Large intestine (tissue), 3 donors: ENCODE data around the gene FNDC1. TPM values are rescaled to one million over a fixed set of nuclear protein-coding genes. Genes with fewer than 3 reads are reported as not detected.
A peak's percentile ranks its signal among the peaks of the same experiment; 100 is the strongest.

Source experiments
- DNase-seq, 2 donors: peaks; one replicate each; pipeline versions ENCODE4 v3.0.0 to v3.0.0-alpha.2; 2013
- H3K27ac ChIP-seq: one replicate; pipeline ENCODE4 v1.5.1; 2013; ENCODE audit warnings: low read length
- H3K27me3 ChIP-seq: 2 replicates; pipeline ENCODE4 v1.6.1; 2013; ENCODE audit warnings: low read length; ENCODE audit not compliant: control insufficient read depth, insufficient read depth
- H3K36me3 ChIP-seq: 2 replicates; pipeline ENCODE4 v1.6.1; 2013; ENCODE audit warnings: low read length; ENCODE audit not compliant: control insufficient read depth, insufficient read depth
- H3K4me1 ChIP-seq: one replicate; pipeline ENCODE4 v1.6.1; 2013; ENCODE audit warnings: low read length; ENCODE audit not compliant: control insufficient read depth, insufficient read depth
- H3K4me3 ChIP-seq: one replicate; pipeline ENCODE4 v1.5.1; 2013; ENCODE audit warnings: low read length
- H3K9me3 ChIP-seq: one replicate; pipeline ENCODE4 v1.6.1; 2013; ENCODE audit warnings: mild to moderate bottlenecking, low read depth, low read length, moderate library complexity; ENCODE audit not compliant: control insufficient read depth
- WGBS: methylation state at CpG from one replicate; pipeline ENCODE4 v1.1.5; 2013; ENCODE audit warnings: low lambda C conversion rate; ENCODE audit not compliant: insufficient coverage; 5-methylcytosine and 5-hydroxymethylcytosine counted together
- polyA plus RNA-seq: library from polyadenylated mRNA; unstranded; fragments of 120-200 nt; gene quantifications from one replicate; pipeline ENCODE4 v1.2.1, GENCODE V29; 2013

Gene FNDC1
- polyA plus RNA-seq, 1 donor = 22.0 TPM

GRCh38 chr6:159252955-159253508, 83.8 kb downstream of the FNDC1 start:
- 40% methylated on average over 1 of the region's 10 CpGs for WGBS
- no peaks in the 10 kb centered on the region for H3K4me1 ChIP-seq
- no peaks in the 10 kb centered on the region for H3K27me3 ChIP-seq
- H3K9me3 ChIP-seq = no peaks in the 10 kb centered on the region
- DNase-seq = peak; percentile 11
- peaks cover 10% of the 10 kb centered on the region for H3K36me3 ChIP-seq
- H3K4me3 ChIP-seq = no peak overlapping the region
- no peak overlapping the region for H3K27ac ChIP-seq

GRCh38 chr6:159254186-159254585, 85.0 kb downstream of the FNDC1 start:
- H3K27ac ChIP-seq = no peak overlapping the region
- H3K9me3 ChIP-seq = no peaks in the 10 kb centered on the region
- WGBS = no CpG with 5 or more reads among the region's 2 CpGs

DNA sequence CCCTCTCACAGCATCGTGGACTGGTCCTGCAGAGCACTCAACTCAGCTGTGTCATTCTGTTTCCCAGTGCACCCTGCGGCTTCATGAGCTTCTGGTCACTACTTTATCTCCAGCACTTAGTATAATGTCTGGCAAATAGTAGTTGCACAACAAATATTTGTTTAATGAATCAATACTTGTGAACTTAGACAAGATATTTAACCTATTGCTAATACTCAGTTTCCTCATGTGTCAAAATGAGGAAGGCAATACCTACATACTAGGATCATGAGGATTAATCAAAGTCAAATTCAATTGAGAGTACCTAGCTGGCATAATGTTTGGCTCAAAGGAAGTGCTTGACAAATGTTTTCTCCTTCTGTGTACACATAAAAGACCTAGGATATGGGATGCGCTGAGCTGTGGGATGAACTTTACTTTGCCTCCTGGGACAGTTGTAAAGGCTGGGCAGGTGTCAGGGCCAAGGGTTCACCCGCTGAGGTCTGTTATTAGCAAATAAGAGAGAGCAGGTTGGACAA, 86.3 kb downstream of the FNDC1 start:
- no peaks in the 10 kb centered on the region for H3K27me3 ChIP-seq
- no peaks in the 10 kb centered on the region for H3K9me3 ChIP-seq
- no peak overlapping the region for H3K27ac ChIP-seq
- no peak for DNase-seq
- WGBS = no CpG with 5 or more reads among the region's 4 CpGs
- no peaks in the 10 kb centered on the region for H3K4me1 ChIP-seq
- H3K4me3 ChIP-seq = no peak overlapping the region
- H3K36me3 ChIP-seq = peaks cover 9% of the 10 kb centered on the region

More at GRCh38 chr6:159254186-159254585, 85.0 kb downstream of the FNDC1 start:
- Histone ChIP-seq H3K36me3 (peaks cover 10% of the 10 kb centered on the region), H3K4me1 (no peaks in the 10 kb centered on the region), H3K4me3 (no peak overlapping the region), H3K27me3 (no peaks in the 10 kb centered on the region)
- no peak for DNase-seq

DNA sequence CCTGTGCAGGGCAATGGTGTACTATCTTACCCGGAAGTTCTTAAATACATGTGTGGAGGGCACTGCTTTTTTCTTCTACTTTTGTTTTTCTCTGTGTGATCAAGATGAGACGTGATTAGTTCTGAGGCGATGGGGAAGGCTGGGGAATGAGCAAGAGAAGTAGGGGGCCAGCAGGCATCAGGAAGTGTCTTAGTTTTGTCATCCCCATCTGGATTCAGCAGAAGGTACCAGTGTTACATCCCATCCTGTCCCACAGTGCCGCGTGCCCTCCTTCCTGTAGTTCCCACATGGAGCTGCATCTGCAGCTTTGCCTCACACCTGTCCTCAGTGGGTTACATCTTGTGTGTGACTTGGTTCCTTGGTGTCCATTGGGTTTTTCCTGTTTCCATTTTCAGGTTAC, 86.9 kb downstream of the FNDC1 start:
- Histone ChIP-seq H3K36me3 (peaks cover 6% of the 10 kb centered on the region), H3K4me3 (no peak overlapping the region), H3K4me1 (no peaks in the 10 kb centered on the region), H3K27ac (no peak overlapping the region), H3K9me3 (no peaks in the 10 kb centered on the region), H3K27me3 (no peaks in the 10 kb centered on the region)
- no CpG with 5 or more reads among the region's 5 CpGs for WGBS
- DNase-seq = no peak

GRCh38 chr6:159257846-159258245, 88.6 kb downstream of the FNDC1 start:
- H3K9me3 ChIP-seq = no peaks in the 10 kb centered on the region
- DNase-seq = no peak
- no peak overlapping the region for H3K4me3 ChIP-seq
- H3K27ac ChIP-seq = no peak overlapping the region
- peaks cover 3% of the 10 kb centered on the region for H3K36me3 ChIP-seq
- no peaks in the 10 kb centered on the region for H3K27me3 ChIP-seq
- no CpG with 5 or more reads among the region's 6 CpGs for WGBS
- H3K4me1 ChIP-seq = no peaks in the 10 kb centered on the region

DNA sequence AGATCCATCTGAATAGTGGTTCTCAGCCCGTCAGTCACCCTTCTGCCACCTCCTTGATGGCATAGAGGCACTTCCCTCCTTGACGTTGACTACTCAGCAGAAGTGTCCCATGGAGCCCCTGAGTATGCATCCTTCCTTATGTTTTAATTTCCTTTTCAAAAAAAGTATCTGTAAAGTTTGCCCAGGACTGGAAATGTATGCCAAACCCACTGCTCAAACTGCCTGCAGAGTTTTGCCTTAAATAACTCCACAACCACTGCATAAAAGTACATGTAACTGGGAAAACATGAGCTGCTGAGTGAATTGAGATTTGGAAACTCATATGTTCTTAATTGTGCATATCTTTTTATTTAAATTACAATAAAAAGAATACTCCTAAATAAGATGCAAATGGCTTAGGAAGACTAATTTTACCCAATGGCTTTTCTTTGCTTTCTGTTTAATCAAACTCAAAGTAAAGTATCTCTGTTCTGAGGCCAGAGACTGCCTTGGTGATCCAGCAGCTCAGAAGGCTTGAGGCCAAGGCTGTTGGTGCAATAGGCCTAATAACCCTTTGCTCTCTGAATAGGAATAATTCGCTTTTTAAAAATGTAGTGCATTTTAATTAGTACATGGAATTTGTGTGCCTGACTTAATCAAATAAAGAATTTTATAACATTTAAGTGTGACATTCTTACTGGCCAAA, 90.4 kb downstream of the FNDC1 start:
- Histone ChIP-seq H3K4me3 (no peak overlapping the region), H3K27ac (no peak overlapping the region), H3K36me3 (no peaks in the 10 kb centered on the region), H3K9me3 (no peaks in the 10 kb centered on the region), H3K4me1 (no peaks in the 10 kb centered on the region), H3K27me3 (no peaks in the 10 kb centered on the region)
- DNase-seq = no peak
- no CpG with 5 or more reads among the region's 3 CpGs for WGBS

- Histone ChIP-seq H3K4me3 (no peak overlapping the region), H3K27me3 (no peaks in the 10 kb centered on the region), H3K4me1 (no peaks in the 10 kb centered on the region), H3K9me3 (no peaks in the 10 kb centered on the region), H3K27ac (no peak overlapping the region), H3K36me3 (no peaks in the 10 kb centered on the region)
- no peak for DNase-seq
- WGBS = 98% methylated on average over 4 of the region's 4 CpGs
These were observed 91.0 kb downstream of the FNDC1 start for GRCh38 chr6:159260208-159260607.

DNA sequence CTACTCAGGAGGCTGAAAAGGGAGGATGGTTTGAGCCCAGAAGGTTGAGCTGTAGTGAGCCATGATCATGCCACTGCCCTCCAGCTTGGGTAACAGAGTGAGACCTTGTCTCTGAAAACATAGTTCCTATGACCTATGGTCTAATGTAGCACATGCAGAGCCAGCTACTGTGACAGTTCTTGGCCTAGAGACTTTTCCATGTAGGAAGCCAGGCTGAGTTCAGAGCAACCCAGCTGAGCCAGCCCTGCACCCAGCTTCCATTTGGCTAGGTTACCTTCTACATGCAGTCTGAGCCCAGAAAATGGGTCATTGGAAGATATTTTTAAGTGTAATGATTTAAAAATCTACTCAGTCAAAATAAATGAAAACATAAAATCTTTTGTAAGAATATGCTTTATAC, 92.8 kb downstream of the FNDC1 start:
- no peaks in the 10 kb centered on the region for H3K9me3 ChIP-seq
- H3K36me3 ChIP-seq = no peaks in the 10 kb centered on the region
- H3K27ac ChIP-seq = no peak overlapping the region
- H3K4me1 ChIP-seq = no peaks in the 10 kb centered on the region
- H3K4me3 ChIP-seq = no peak overlapping the region
- DNase-seq = no peak
- H3K27me3 ChIP-seq = no peaks in the 10 kb centered on the region

GRCh38 chr6:159262586-159262985, 93.4 kb downstream of the FNDC1 start:
- Histone ChIP-seq H3K36me3 (no peaks in the 10 kb centered on the region), H3K4me1 (no peaks in the 10 kb centered on the region), H3K27me3 (no peaks in the 10 kb centered on the region), H3K4me3 (no peak overlapping the region), H3K9me3 (no peaks in the 10 kb centered on the region), H3K27ac (no peak overlapping the region)
- no peak for DNase-seq
- WGBS = 100% methylated on average over 1 of the region's 2 CpGs

- no peaks in the 10 kb centered on the region for H3K36me3 ChIP-seq
- no peak overlapping the region for H3K27ac ChIP-seq
- H3K4me1 ChIP-seq = no peaks in the 10 kb centered on the region
- DNase-seq = no peak
- no peaks in the 10 kb centered on the region for H3K27me3 ChIP-seq
- H3K4me3 ChIP-seq = no peak overlapping the region
- no peaks in the 10 kb centered on the region for H3K9me3 ChIP-seq
- no CpG with 5 or more reads among the region's 4 CpGs for WGBS
These were observed 98.0 kb downstream of the FNDC1 start for GRCh38 chr6:159267165-159267564.

GRCh38 chr6:159268511-159268910, 99.3 kb downstream of the FNDC1 start:
- Histone ChIP-seq H3K36me3 (no peaks in the 10 kb centered on the region), H3K4me1 (no peaks in the 10 kb centered on the region), H3K9me3 (no peaks in the 10 kb centered on the region), H3K27me3 (no peaks in the 10 kb centered on the region), H3K4me3 (no peak overlapping the region), H3K27ac (no peak overlapping the region)
- WGBS = 100% methylated on average over 1 of the region's 1 CpG
- DNase-seq = no peak
